HL-60 (cell line): ENCODE data around the gene NCAPD3.

Source experiments
- DNase-seq, 2 experiments: peaks; one replicate each; pipeline ENCODE4 v3.0.0-alpha.2; 2010 to 2020; ENCODE audit warnings: low read depth in 1 of 2, low spot score in 1 of 2
- H3K27ac ChIP-seq: fragments of 250-450 bp; sonication (Bioruptor Pico); replicated peaks from 2 replicates; pipeline ENCODE4 v1.5.1; 2020; ENCODE audit warnings: mild to moderate bottlenecking, moderate library complexity
- H3K27me3 ChIP-seq: fragments of 250-450 bp; sonication (Bioruptor Pico); 2 replicates; pipeline ENCODE4 v1.5.1; 2021; ENCODE audit warnings: mild to moderate bottlenecking, moderate library complexity; ENCODE audit not compliant: insufficient read depth, poor library complexity, severe bottlenecking
- H3K4me3 ChIP-seq: replicated peaks from 2 replicates; pipeline ENCODE4 v1.5.1; 2011; ENCODE audit warnings: mild to moderate bottlenecking, control low read depth, low read length; ENCODE audit not compliant: insufficient read depth
- GABPA ChIP-seq: IDR thresholded peaks from 2 replicates; pipeline ENCODE4 v1.6.1; 2012; ENCODE audit warnings: low read depth
- POLR2AphosphoS5 ChIP-seq: IDR thresholded peaks from 2 replicates; pipeline ENCODE4 v1.6.1; 2012; ENCODE audit warnings: low read depth
- SPI1 ChIP-seq: IDR thresholded peaks from 2 replicates; pipeline ENCODE4 v1.6.1; 2012; ENCODE audit warnings: low read depth, mild to moderate bottlenecking, borderline replicate concordance
- TF ChIP-seq, protein P1 (sequence below): IDR thresholded peaks from 2 replicates; pipeline ENCODE4 v1.6.1; 2012; ENCODE audit warnings: low read depth; ENCODE audit not compliant: insufficient replicate concordance
- TF ChIP-seq, protein P2 (sequence below): IDR thresholded peaks from one replicate; pipeline ENCODE4 v1.5.1; 2011; ENCODE audit warnings: low read length, control low read depth, inconsistent platforms; ENCODE audit not compliant: insufficient read depth

Gene NCAPD3

DNA sequence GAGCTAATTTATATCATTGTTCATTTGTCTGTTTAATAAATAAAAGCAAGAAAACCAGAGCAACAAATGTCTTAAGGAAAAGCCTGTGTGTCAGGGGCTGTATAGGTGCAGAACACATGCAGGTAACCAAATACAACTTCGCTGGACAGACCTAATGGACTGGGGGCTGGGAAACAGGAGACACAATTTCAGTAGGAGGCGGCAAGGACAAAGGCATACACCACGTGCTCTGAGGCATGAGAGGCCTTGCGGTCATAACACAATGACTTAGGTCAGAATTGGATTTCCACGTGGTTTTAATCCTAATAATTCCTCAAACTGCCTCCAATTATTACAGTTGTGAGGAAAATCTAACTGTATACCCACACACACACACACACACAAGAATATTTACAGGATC, 43.7 kb upstream of the NCAPD3 start:
- H3K4me3 ChIP-seq, result no peak overlapping the region
- TF ChIP-seq SPI1 (no peak), GABPA (no peak), POLR2AphosphoS5 (no peak)
- TF ChIP-seq, protein P1, sequence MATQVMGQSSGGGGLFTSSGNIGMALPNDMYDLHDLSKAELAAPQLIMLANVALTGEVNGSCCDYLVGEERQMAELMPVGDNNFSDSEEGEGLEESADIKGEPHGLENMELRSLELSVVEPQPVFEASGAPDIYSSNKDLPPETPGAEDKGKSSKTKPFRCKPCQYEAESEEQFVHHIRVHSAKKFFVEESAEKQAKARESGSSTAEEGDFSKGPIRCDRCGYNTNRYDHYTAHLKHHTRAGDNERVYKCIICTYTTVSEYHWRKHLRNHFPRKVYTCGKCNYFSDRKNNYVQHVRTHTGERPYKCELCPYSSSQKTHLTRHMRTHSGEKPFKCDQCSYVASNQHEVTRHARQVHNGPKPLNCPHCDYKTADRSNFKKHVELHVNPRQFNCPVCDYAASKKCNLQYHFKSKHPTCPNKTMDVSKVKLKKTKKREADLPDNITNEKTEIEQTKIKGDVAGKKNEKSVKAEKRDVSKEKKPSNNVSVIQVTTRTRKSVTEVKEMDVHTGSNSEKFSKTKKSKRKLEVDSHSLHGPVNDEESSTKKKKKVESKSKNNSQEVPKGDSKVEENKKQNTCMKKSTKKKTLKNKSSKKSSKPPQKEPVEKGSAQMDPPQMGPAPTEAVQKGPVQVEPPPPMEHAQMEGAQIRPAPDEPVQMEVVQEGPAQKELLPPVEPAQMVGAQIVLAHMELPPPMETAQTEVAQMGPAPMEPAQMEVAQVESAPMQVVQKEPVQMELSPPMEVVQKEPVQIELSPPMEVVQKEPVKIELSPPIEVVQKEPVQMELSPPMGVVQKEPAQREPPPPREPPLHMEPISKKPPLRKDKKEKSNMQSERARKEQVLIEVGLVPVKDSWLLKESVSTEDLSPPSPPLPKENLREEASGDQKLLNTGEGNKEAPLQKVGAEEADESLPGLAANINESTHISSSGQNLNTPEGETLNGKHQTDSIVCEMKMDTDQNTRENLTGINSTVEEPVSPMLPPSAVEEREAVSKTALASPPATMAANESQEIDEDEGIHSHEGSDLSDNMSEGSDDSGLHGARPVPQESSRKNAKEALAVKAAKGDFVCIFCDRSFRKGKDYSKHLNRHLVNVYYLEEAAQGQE, result no peak
- TF ChIP-seq, protein P2, sequence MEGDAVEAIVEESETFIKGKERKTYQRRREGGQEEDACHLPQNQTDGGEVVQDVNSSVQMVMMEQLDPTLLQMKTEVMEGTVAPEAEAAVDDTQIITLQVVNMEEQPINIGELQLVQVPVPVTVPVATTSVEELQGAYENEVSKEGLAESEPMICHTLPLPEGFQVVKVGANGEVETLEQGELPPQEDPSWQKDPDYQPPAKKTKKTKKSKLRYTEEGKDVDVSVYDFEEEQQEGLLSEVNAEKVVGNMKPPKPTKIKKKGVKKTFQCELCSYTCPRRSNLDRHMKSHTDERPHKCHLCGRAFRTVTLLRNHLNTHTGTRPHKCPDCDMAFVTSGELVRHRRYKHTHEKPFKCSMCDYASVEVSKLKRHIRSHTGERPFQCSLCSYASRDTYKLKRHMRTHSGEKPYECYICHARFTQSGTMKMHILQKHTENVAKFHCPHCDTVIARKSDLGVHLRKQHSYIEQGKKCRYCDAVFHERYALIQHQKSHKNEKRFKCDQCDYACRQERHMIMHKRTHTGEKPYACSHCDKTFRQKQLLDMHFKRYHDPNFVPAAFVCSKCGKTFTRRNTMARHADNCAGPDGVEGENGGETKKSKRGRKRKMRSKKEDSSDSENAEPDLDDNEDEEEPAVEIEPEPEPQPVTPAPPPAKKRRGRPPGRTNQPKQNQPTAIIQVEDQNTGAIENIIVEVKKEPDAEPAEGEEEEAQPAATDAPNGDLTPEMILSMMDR, result no peak
- H3K27ac ChIP-seq, result no peak overlapping the region
- no peak for DNase-seq
- peaks cover under 1% of the 10 kb centered on the region for H3K27me3 ChIP-seq

DNA sequence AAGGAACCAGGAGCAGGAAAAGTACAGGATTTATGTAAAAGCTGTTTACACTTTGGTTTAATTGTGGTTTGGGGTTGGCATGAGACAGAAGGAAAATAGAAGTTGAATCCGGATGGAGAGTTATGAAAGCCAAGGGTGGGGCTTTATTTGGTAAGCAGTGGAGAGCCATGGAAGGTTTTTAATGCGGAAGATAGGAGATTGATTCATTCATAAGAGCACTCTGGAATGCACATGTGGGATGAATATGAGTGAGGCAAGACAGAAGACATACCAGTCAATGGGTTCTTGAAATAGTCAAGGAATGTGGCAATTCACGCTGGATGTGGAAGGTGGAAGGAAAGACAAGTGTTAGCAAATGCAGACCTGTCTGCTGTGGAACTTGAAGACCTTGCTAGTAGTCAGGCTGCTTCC, 43.1 kb upstream of the NCAPD3 start:
- no peak overlapping the region for H3K4me3 ChIP-seq
- peak in 1 of 2 experiments; percentile 23 for DNase-seq
- TF ChIP-seq, protein P2, result no peak
- TF ChIP-seq, protein P1, result no peak
- TF ChIP-seq POLR2AphosphoS5 (no peak), GABPA (no peak), SPI1 (no peak)
- no peaks in the 10 kb centered on the region for H3K27me3 ChIP-seq
- H3K27ac ChIP-seq, result no peak overlapping the region

DNA sequence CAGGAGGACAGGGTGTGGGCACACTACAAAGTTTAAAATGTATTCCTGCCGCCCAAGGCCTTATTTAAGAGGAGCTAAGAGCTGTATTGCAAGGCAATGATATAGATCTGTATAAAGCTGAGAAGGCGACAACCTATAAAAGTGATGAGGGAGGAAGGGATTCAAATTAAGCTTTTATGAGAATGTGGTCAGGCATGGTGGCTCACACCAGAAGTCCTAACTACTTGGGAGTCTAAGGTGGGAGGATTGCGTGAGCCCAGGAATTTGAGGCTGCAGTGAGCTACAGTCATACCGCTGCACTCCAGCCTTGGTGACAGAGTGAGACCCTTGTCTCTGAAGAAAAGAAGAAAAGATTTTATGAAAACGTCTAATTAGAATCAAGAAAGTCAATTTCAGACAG, 42.7 kb upstream of the NCAPD3 start:
- H3K4me3 ChIP-seq, result no peak overlapping the region
- H3K27me3 ChIP-seq, result no peaks in the 10 kb centered on the region
- TF ChIP-seq GABPA (no peak), SPI1 (no peak), POLR2AphosphoS5 (no peak)
- TF ChIP-seq, protein P2, result no peak
- TF ChIP-seq, protein P1, result no peak
- no peak for DNase-seq
- no peak overlapping the region for H3K27ac ChIP-seq
